Ammon's horn (tissue), 1 donor: ENCODE results near the gene ATP4A.
A peak's percentile ranks its signal among the peaks of the same experiment; 100 is the strongest.
"Not testable (repeated sequence)": the region's sequence is repeated elsewhere in the genome, so short reads cannot be mapped to it uniquely, and the experiment has no call there.

Experiments used
- DNase-seq: peaks from one replicate; pipeline ENCODE4 v3.0.0-alpha.2; 2016; ENCODE audit warnings: low spot score

Gene ATP4A

GRCh38 chr19:35563207-35563829 is at the start of gene ATP4A:
Gene ATP4A, minus strand, starts transcription at chr19:35563658. Its CDS starts 29 bp downstream, at chr19:35563629.
- no peak for DNase-seq

- DNase-seq, result peak; percentile 95
Measured at GRCh38 chr19:35612559-35613321, 49.3 kb upstream of the ATP4A start, which contains the start of gene HAUS5. Gene HAUS5, plus strand, starts transcription at chr19:35612735. Its CDS starts 60 bp downstream, at chr19:35612795.

DNA sequence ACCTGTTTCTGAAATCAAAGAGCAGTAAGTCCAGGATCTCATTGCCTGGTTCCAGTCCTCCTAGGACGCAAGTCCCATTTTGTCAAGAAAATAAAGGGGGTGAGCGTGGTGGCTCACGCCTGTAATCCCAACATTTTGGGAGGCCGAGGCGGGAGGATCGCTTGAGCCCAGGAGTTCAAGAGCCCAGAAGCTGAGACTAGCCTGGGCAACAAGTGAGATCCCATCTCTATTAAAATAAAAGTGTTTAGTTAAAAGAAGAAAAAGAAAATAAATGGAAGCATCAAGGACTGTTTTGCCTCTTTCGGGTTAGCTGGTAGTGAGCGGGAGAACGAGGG is 48.7 kb upstream of the ATP4A start:
- DNase-seq, result no peak

GRCh38 chr19:35609851-35610353 is 46.4 kb upstream of the ATP4A start:
- no peak for DNase-seq

DNA sequence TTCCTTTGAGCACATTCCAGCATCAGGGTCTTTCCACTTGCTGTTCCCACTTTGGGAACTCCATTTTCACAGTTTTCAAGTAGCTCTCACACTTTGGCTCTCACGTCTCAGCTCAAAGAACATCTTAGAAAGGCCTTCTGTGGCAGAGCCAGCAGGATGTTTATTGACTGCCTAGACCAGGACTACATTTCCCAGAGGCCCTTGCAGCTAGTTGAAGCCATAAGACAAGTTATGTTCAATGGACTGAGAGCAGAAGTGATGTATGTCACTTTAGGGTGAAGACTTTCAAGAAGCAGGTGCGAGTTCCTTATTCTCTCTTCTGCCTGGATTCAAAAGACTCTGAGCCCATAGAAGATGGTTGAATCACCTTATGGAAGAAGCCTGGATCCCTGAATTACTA is 44.8 kb upstream of the ATP4A start:
- DNase-seq, result no peak

DNA sequence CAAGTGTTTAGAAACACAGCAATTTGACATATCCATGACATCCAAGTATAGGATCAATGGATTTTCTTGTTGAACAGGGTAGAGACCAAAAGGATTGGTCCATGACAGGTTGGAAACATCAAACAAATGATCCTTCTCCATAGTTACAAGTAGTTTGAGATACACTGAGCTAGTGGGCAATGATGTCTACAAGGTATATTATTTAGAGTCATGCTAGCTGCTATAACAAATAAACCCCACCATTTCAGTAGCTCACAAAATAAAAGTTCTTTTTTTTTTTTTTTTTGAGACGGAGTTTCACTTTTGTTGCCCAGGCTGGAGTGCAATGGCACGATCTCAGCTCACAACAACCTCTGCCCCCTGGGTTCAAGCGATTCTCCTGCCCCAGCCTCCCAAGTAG is 44.2 kb upstream of the ATP4A start:
- DNase-seq, result no peak

- not testable (repeated sequence) for DNase-seq
Measured at GRCh38 chr19:35607170-35607569, 43.7 kb upstream of the ATP4A start.

DNA sequence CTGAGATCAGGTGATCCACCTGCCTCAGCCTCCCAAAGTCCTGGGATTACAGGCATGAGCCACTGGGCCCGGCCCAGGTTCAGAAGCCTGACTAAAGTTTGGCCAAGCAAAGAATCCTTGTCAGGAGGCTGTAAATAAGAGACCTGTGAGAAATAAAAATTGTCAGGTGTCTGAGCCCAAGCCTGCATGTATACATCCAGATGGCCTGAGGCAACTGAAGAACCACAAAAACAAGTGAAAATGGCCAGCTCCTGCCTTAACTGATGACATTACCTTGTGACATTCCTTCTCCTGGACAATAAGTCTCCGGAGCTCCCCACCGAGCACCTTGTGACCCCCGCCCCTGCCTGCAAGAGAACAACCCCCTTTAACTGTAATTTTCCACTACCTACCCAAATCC is 41.0 kb upstream of the ATP4A start:
- DNase-seq, result not testable (repeated sequence)

GRCh38 chr19:35601971-35602370 is 38.5 kb upstream of the ATP4A start:
- DNase-seq, result no peak

DNA sequence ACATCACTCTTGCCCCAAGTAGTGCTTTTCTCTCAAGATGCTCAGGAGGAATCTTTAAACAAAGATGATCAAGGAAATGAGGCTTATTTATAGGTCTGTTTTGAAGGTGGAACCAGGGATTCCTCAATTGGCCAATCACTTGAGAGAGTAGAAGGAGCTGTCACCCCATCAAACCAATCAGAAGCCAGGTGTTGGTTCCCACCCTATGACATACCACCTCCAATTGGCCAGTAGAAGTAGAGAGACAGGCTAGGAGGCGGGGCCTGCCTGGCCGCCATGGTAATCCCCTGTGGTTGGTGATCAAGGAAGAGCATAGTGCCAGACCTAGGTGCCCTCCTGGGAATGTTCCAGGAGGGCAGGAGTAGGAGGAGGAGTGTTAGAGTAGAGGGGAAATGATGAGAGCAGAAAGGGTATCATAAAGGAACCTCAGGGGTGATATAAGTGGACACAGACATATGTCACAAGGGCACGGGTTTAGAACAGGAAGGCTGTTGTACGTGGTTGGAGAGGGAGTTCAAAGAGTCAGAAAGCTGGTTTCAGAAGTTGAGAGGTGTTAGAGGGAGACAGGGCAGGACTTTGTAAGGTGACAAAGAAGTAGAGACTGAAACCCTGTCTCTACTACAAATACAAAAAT is 33.0 kb upstream of the ATP4A start:
- no peak for DNase-seq

GRCh38 chr19:35595928-35596327 is 32.5 kb upstream of the ATP4A start:
- DNase-seq, result no peak

DNA sequence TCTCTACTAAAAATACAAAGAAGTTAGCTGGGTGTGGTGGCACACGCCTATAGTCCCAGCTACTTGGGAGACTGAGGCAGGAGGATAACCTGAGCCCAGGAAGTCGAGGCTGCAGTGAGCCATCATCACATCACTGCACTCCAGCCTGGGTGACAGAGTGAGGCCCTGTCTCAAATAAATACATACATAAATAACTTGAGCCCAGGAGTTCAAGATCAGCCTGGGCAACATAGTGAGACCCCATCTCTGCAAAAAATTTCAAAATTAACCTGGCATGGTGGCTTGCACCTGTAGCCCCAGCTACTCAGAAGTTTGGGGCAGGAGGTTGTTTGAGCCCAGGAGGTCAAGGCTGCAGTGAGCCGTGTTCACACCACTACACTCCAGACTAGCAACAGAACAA is 31.6 kb upstream of the ATP4A start:
- DNase-seq, result not testable (repeated sequence)

GRCh38 chr19:35592226-35592625 is 28.8 kb upstream of the ATP4A start:
- DNase-seq, result peak; percentile 40

- no peak for DNase-seq
Measured at GRCh38 chr19:35590875-35591274, 27.4 kb upstream of the ATP4A start.

GRCh38 chr19:35587321-35587720 is 23.9 kb upstream of the ATP4A start:
- no peak for DNase-seq

GRCh38 chr19:35585848-35586247 is 22.4 kb upstream of the ATP4A start, which contains the start of gene PMIS2:
Gene PMIS2, plus strand, starts transcription at chr19:35586173. Its CDS starts 87 bp downstream, at chr19:35586260.
- DNase-seq, result no peak

DNA sequence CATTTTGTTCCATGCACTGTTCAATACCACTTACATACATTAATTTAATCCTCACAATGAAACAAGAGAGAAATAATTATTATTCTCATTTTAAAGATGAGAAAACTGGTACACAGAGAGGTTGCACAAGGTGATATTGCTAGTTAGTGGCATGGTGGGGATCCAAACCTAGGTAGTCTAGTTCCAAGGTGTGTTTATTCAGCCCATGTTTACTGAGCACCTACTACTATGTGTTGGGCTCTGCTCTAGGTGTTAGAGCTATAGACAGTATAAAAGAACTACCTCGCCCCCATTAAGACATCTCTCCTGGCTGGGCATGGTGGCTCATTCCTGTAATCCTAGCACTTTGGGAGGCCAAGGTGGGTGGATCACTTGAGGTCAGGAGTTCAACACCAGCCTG is 19.3 kb upstream of the ATP4A start:
- DNase-seq, result no peak

GRCh38 chr19:35578707-35579106 is 15.2 kb upstream of the ATP4A start:
- DNase-seq, result no peak

DNA sequence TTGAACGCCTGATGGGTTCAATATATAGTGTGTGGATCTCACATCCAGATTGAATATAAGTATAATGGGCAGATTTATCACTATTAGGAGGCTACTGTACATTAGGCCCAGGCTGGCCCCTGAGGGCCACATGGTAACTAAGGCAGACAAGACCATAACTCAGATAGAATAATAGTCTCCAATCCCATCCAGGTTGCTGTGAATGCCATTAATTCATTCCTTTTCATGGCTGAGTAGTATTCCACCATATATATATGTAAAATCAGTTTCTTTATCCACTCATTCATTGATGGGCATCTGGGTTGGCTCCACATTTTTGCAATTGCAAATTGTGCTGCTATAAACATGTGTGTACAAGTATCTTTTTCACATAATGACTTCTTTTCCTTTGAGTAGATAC is 14.5 kb upstream of the ATP4A start:
- no peak for DNase-seq

GRCh38 chr19:35571406-35571965 is 8.0 kb upstream of the ATP4A start:
- no peak for DNase-seq

DNA sequence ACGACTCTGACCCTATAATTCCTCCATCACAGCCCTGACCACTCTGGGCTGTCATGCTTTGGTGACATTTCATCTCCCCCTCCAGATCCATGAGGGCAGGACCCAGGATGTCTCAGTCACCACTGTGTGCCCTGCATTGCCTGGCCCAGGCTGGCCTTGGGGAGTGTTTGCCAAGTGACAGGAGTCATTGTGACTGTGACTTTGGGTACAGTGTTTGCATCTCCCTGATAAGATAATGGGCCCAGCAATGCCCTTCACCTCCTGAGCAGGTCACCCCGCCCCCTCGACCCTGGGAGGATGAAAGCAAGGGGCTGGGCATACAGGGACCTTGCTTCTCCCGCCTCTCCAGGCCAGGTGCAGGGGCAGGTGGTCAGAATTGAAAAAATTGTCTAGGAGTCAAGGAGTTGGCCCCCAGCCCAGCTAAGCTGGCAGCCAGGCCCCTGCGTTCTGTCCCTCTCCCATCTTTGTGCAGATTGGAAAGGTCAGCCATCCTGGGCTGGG is 5.9 kb upstream of the ATP4A start:
- no peak for DNase-seq

GRCh38 chr19:35566738-35567137 is 3.3 kb upstream of the ATP4A start:
- DNase-seq, result no peak
